ENCODE results near the gene SMIM21.

- TF ChIP-seq POLR2A (IDR thresholded peaks at IDR 0.05; ENCODE audit: low read length) (no peak), GATA1 (IDR thresholded peaks at IDR 0.05; ENCODE audit: low read depth, low read length) (no peak)
Observed at GRCh38 chr18:75374466-75374865, 53.0 kb downstream of the SMIM21 start.

Measured in erythroblast (primary cell).